ENCODE measurements around the gene PPP1CA.

Gene PPP1CA

DNA sequence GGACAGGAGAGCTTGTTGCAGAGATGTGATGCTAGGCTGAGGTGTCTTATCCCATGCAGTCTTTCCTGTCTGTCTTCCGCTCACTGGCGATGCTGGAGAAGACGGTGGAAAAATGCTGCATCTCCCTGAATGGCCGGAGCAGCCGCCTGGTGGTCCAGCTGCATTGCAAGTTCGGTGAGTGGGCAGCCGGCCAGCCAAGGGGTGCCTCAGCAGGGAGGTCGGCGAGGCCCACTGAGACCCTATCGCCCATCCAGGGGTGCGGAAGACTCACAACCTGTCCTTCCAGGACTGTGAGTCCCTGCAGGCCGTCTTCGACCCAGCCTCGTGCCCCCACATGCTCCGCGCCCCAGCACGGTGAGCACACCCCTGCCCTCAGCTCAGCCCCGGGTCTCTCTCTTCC is 8.2 kb downstream of the PPP1CA start:
- in situ Hi-C loops (cut with HindIII; ENCODE audit: low sequenced_read_pairs), result no loop called here
- no peak for DNase-seq (ENCODE audit: low read depth)
- no peak overlapping the region for H3K4me3 ChIP-seq (ENCODE audit: low read depth, low read length)
- TF ChIP-seq, protein P1, sequence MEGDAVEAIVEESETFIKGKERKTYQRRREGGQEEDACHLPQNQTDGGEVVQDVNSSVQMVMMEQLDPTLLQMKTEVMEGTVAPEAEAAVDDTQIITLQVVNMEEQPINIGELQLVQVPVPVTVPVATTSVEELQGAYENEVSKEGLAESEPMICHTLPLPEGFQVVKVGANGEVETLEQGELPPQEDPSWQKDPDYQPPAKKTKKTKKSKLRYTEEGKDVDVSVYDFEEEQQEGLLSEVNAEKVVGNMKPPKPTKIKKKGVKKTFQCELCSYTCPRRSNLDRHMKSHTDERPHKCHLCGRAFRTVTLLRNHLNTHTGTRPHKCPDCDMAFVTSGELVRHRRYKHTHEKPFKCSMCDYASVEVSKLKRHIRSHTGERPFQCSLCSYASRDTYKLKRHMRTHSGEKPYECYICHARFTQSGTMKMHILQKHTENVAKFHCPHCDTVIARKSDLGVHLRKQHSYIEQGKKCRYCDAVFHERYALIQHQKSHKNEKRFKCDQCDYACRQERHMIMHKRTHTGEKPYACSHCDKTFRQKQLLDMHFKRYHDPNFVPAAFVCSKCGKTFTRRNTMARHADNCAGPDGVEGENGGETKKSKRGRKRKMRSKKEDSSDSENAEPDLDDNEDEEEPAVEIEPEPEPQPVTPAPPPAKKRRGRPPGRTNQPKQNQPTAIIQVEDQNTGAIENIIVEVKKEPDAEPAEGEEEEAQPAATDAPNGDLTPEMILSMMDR (IDR thresholded peaks at IDR 0.05; ENCODE audit: low read depth, low read length, missing control alignments), result no peak

DNA sequence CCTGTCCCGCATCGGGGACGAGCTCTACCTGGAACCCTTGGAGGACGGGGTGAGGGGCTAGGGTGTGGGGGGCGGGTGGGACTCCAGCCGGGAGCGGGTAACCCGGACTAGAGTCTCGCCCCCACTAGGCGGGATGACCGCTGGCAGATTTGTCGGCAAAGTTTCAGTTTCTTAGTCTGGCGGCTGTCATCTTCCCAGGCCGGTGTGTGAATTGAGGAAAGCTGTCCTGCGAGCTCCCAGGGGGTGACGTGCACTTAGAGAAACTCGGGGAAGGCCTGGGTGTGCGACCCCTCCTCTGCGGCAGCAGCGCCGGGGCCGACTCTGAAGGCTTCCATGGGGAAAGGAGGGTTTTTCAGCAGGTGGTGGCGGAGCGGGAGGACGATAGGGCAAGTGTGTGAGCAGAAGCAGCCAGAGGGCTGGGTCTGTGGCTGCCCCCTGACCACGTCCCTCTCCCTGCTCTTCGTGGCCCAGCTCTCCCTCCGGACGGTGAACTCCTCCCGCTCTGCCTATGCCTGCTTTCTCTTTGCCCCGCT is 9.4 kb downstream of the PPP1CA start:
- H3K4me3 ChIP-seq (ENCODE audit: low read depth, low read length), result peak overlapping the region; percentile 90
- TF ChIP-seq, protein P1 (IDR thresholded peaks at IDR 0.05; ENCODE audit: low read depth, low read length, missing control alignments), result no peak
- no peak for DNase-seq (ENCODE audit: low read depth)
- in situ Hi-C loops (cut with HindIII; ENCODE audit: low sequenced_read_pairs), result no loop called here

DNA sequence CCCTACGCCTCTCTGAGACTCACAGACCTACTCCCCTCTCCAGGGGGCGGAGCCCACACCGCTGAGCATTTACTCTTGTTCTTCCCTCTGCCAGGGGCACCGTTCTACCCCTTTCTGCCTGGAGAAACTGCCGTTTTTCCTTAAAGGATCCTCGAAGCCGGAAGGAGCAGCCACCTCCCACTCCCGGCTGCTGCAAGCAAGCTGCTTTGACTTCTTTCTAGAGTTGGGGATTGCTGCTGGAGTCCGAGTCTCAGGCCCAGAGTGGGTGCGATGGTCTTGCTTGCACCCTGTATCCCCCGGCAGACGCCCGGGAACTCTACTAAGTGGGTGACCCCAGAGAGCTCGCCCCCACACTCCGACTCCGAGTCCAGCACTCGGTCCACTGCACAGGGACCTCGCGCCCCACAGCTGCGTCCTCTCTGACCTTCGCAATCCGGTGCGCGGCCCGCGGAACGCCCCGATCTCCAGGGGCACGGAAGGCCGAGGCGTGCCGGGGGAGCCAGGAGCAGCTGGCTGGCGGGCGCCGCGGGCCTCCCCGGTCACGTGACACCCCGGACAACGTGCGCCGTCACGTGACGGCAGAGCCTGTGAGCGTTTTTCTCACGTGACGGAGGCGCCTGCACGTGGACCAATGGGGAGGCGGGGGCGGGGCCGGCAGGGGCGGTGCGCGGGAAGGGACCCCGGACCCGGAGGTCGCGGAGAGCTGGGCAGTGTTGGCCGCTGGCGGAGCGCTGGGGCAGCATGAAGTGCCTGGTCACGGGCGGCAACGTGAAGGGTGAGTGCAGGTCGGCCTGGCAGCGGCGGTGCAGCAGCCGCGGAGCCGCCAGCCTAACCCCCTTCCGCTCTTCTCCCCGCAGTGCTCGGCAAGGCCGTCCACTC is 10.1 kb downstream of the PPP1CA start, which contains the start of gene RAD9A:
Gene RAD9A, plus strand, starts transcription at position 683 of the 879 bp plus-strand sequence. Its CDS starts 59 bp downstream, at position 742.
- peak; percentile 79 for DNase-seq (ENCODE audit: low read depth)
- in situ Hi-C loops (cut with HindIII; ENCODE audit: low sequenced_read_pairs), result no loop called here
- TF ChIP-seq, protein P1 (IDR thresholded peaks at IDR 0.05; ENCODE audit: low read depth, low read length, missing control alignments), result no peak
- peak within 1 kb of the TSS; percentile 90 for H3K4me3 ChIP-seq (ENCODE audit: low read depth, low read length)

DNA sequence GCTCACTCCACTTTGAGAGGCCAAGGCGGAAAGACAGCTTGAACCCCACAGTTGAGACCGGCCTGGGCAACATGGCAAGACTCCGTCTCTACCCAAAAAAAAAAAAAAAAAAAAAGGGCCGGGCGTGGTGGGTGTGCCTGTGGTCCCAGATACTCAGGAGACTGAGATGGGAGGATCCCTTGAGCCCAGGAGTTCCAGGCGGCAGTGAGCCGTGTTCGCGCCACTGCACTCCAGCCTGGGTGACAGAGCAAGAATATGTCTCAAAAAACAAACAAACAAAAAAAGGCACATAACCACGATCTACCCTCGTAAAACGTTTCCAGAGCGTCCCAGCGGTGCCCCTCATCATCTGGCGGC is 10.7 kb downstream of the PPP1CA start:
- peak overlapping the region; percentile 90 for H3K4me3 ChIP-seq (ENCODE audit: low read depth, low read length)
- in situ Hi-C loops (cut with HindIII; ENCODE audit: low sequenced_read_pairs), result no loop called here
- TF ChIP-seq, protein P1 (IDR thresholded peaks at IDR 0.05; ENCODE audit: low read depth, low read length, missing control alignments), result no peak
- no peak for DNase-seq (ENCODE audit: low read depth)

DNA sequence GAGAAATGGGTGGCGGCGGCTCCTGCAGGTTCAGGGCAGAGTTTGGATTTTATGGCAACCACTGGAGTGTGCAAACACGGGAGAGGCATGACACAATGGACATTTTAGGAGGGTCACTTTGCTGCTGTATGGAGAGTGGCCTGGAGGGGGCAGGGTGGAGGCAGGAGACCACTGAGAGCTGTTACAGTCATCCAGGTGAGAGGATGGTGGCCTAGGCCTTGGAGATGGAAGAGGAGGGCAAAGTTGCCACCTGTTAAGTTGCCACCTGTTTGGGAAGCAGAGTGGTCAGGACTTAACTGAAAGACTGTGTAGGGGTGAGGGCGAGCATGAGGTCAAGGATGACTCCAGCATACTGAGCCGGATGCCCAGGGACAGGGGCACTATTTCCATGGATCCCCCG is 12.2 kb downstream of the PPP1CA start:
- in situ Hi-C loops (cut with HindIII; ENCODE audit: low sequenced_read_pairs), result loop anchor here (5.0 kb wide), 1 partner anchor 42 kb away; no protein-coding TSS in a partner anchor
- H3K4me3 ChIP-seq (ENCODE audit: low read depth, low read length), result no peak overlapping the region
- no peak for DNase-seq (ENCODE audit: low read depth)
- TF ChIP-seq, protein P1 (IDR thresholded peaks at IDR 0.05; ENCODE audit: low read depth, low read length, missing control alignments), result peak; percentile 74

DNA sequence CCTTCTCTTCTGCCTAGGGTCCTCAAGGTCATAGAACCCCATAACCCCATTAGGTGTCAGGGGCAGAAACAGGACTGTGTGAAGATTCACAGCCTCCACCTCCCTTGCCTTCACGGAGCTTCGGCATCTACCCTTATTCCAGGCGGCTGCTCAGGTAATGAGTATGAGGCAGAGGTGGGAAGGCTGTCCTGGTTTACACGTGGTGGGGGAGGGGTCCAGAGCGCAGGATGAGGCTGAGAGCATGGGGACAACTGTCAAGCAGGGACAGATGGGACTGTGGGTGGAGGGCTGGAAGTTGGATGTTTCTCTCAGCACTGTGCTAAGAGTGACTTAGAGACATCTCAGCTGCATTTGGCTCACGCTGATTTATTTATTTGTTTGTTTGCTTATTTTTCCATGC is 14.1 kb downstream of the PPP1CA start:
- in situ Hi-C loops (cut with HindIII; ENCODE audit: low sequenced_read_pairs), result loop anchor here (5.0 kb wide), 1 partner anchor 40 kb away; no protein-coding TSS in a partner anchor
- TF ChIP-seq, protein P1 (IDR thresholded peaks at IDR 0.05; ENCODE audit: low read depth, low read length, missing control alignments), result no peak
- H3K4me3 ChIP-seq (ENCODE audit: low read depth, low read length), result no peak overlapping the region
- DNase-seq (ENCODE audit: low read depth), result no peak

All from astrocyte of the cerebellum (primary cell).